PC-3 (cell line): ENCODE data around the gene SYCP2L. TPM values are rescaled to one million over a fixed set of nuclear protein-coding genes. Genes with fewer than 3 reads are reported as not detected.
"Not testable (repeated sequence)": the region's sequence is repeated elsewhere in the genome, so short reads cannot be mapped to it uniquely, and the experiment has no call there.

Source experiments
- ATAC-seq: fragments of 200-7000 bp; cut with Tn5 transposase; 2 replicates; pipeline ENCODE4 v1.9.1; 2020; ENCODE audit warnings: mild to moderate bottlenecking, moderate library complexity
- BruUV-seq: library from RNA; stranded (reverse); fragments of 400-500 nt; replicated peaks from 2 replicates; lab custom pipeline; 2021; lab: Mats Ljungman, UMichigan
- CTCF ChIA-PET: fragments of 300-600 bp; sonication (Branson Sonifier 250); formaldehyde crosslinking; loops from one replicate; lab custom pipeline; 2022; ENCODE audit warnings: antibody characterized with exemption; lab: Charles Lee
- POLR2A ChIA-PET: fragments of 300-600 bp; sonication (Branson Sonifier 250); formaldehyde crosslinking; loops from one replicate; lab custom pipeline; 2022; ENCODE audit warnings: antibody characterized with exemption; ENCODE audit not compliant: unreplicated experiment; lab: Charles Lee
- DNase-seq: peaks from one replicate; pipeline ENCODE4 v3.0.0-alpha.2; 2015
- H2AFZ ChIP-seq: fragments of 300-600 bp; sonication (generic); 2 replicates; pipeline ENCODE4 v1.6.0; 2016; ENCODE audit warnings: antibody characterized with exemption, low read length
- H3F3A ChIP-seq: fragments of 300-600 bp; sonication (generic); one replicate; pipeline ENCODE4 v1.6.0; 2017; ENCODE audit warnings: antibody characterized with exemption, low read length, control low read depth, mild to moderate bottlenecking; ENCODE audit not compliant: unreplicated experiment
- H3K27ac ChIP-seq: fragments of 300-600 bp; sonication (generic); 2 replicates; pipeline ENCODE4 v1.5.1; 2016; ENCODE audit warnings: mild to moderate bottlenecking, low read length
- H3K27me3 ChIP-seq: fragments of 300-600 bp; sonication (generic); 2 replicates; pipeline ENCODE4 v1.6.1; 2016; ENCODE audit warnings: low read length, mixed read lengths
- H3K36me3 ChIP-seq: fragments of 300-600 bp; sonication (generic); 2 replicates; pipeline ENCODE4 v1.6.1; 2016; ENCODE audit warnings: low read depth, mixed run types, low read length, mixed read lengths
- H3K4me1 ChIP-seq: fragments of 300-600 bp; sonication (generic); 2 replicates; pipeline ENCODE4 v1.5.1; 2016; ENCODE audit warnings: low read length; ENCODE audit not compliant: insufficient read depth
- H3K4me2 ChIP-seq: fragments of 300-600 bp; sonication (generic); 2 replicates; pipeline ENCODE4 v1.6.0; 2016; ENCODE audit warnings: low read length
- H3K4me3 ChIP-seq: fragments of 300-600 bp; sonication (generic); 2 replicates; pipeline ENCODE4 v1.5.1; 2016; ENCODE audit warnings: mild to moderate bottlenecking, low read length, mixed read lengths
- H3K79me2 ChIP-seq: fragments of 300-600 bp; sonication (generic); 2 replicates; pipeline ENCODE4 v1.6.1; 2017; ENCODE audit warnings: low read length, mixed read lengths
- H3K9ac ChIP-seq: fragments of 300-600 bp; sonication (generic); 2 replicates; pipeline ENCODE4 v1.6.0; 2016; ENCODE audit warnings: mild to moderate bottlenecking, low read length
- H3K9me2 ChIP-seq: fragments of 300-600 bp; sonication (generic); replicated peaks from 2 replicates; pipeline ENCODE4 v1.6.1; 2016; ENCODE audit warnings: mixed run types, low read length, mixed read lengths
- H3K9me3 ChIP-seq: fragments of 300-600 bp; sonication (generic); 2 replicates; pipeline ENCODE4 v1.6.1; 2016; ENCODE audit warnings: low read length, mixed read lengths
- H4K20me1 ChIP-seq: fragments of 300-600 bp; sonication (generic); 2 replicates; pipeline ENCODE4 v1.6.1; 2016; ENCODE audit warnings: low read length, mixed read lengths
- CTCF ChIP-seq: fragments of 300-600 bp; sonication (generic); conservative IDR thresholded peaks from 2 replicates; pipeline ENCODE4 v1.5.1; 2017; ENCODE audit warnings: antibody characterized with exemption, low read depth, mild to moderate bottlenecking, low read length
- EZH2 ChIP-seq: fragments of 300-600 bp; sonication (generic); IDR thresholded peaks from one replicate; pipeline ENCODE4 v1.6.1; 2017; ENCODE audit warnings: antibody characterized with exemption, mild to moderate bottlenecking, low read length; ENCODE audit not compliant: unreplicated experiment
- EZH2phosphoT487 ChIP-seq: fragments of 300-600 bp; sonication (generic); IDR thresholded peaks from 2 replicates; pipeline ENCODE4 v1.6.1; 2018; ENCODE audit warnings: mild to moderate bottlenecking, antibody characterized with exemption, low read length, borderline replicate concordance
- intact Hi-C: fragments of 100-400 bp; cut with micrococcal nuclease; formaldehyde crosslinking; loops from 2 replicates; pipeline ENCODE4 v1.9.0; 2023
- total RNA-seq: library from RNA; depleted of rRNA; stranded (reverse); fragments of >200 nt; gene quantifications from 2 replicates; pipeline ENCODE4 v1.2.3, GENCODE V29; 2014

Gene SYCP2L
- total RNA-seq, 1 experiment from 2014 or later, result 0.07 TPM

- Histone ChIP-seq H3K9me2 (no peaks in the 10 kb centered on the region), H3F3A (no peaks in the 10 kb centered on the region), H3K27ac (no peak overlapping the region), H3K9ac (no peak overlapping the region), H3K79me2 (no peaks in the 10 kb centered on the region), H3K27me3 (no peaks in the 10 kb centered on the region), H4K20me1 (no peaks in the 10 kb centered on the region), H3K4me3 (no peak overlapping the region), H3K4me2 (no peak overlapping the region), H3K9me3 (no peaks in the 10 kb centered on the region), H2AFZ (no peak overlapping the region), H3K36me3 (no peaks in the 10 kb centered on the region), H3K4me1 (peaks cover 19% of the 10 kb centered on the region)
- ATAC-seq (no peak), DNase-seq (no peak)
- ChIA-PET CTCF (no interaction called here), POLR2A (no interaction called here)
- intact Hi-C loops, result no loop called here
- TF ChIP-seq EZH2phosphoT487 (no peak), EZH2 (no peak), CTCF (no peak)
- BruUV-seq, result no TSS peak
These were observed 9.8 kb upstream of the SYCP2L start for GRCh38 chr6:10877012-10877411.

GRCh38 chr6:10877871-10878270, 9.0 kb upstream of the SYCP2L start:
- POLR2A ChIA-PET, result no interaction called here
- Histone ChIP-seq H3K36me3 (no peaks in the 10 kb centered on the region), H3F3A (no peaks in the 10 kb centered on the region), H3K27ac (no peak overlapping the region), H3K4me3 (no peak overlapping the region), H3K79me2 (no peaks in the 10 kb centered on the region), H2AFZ (no peak overlapping the region), H3K27me3 (no peaks in the 10 kb centered on the region), H4K20me1 (no peaks in the 10 kb centered on the region), H3K4me1 (peaks cover 17% of the 10 kb centered on the region), H3K9me2 (no peaks in the 10 kb centered on the region), H3K4me2 (no peak overlapping the region), H3K9ac (no peak overlapping the region), H3K9me3 (no peaks in the 10 kb centered on the region)
- intact Hi-C loops, result no loop called here
- DNase-seq (no peak), ATAC-seq (no peak)
- CTCF ChIA-PET, result no interaction called here
- TF ChIP-seq EZH2 (no peak), EZH2phosphoT487 (no peak), CTCF (no peak)
- no TSS peak for BruUV-seq

GRCh38 chr6:10880366-10880765, 6.5 kb upstream of the SYCP2L start:
- no peak overlapping the region for H3K9ac ChIP-seq
- H3F3A ChIP-seq, result no peaks in the 10 kb centered on the region
- H3K27me3 ChIP-seq, result peaks cover 9% of the 10 kb centered on the region; the same call in 1 of the 2 replicates
- DNase-seq (peak; percentile 9), ATAC-seq (no peak)
- H3K79me2 ChIP-seq, result no peaks in the 10 kb centered on the region
- no peak overlapping the region for H2AFZ ChIP-seq
- H3K4me3 ChIP-seq, result no peak overlapping the region
- TF ChIP-seq EZH2 (no peak), EZH2phosphoT487 (no peak), CTCF (no peak)
- no TSS peak for BruUV-seq
- H3K9me2 ChIP-seq, result no peaks in the 10 kb centered on the region
- no peaks in the 10 kb centered on the region for H3K9me3 ChIP-seq
- no peaks in the 10 kb centered on the region for H3K4me1 ChIP-seq
- CTCF ChIA-PET, result no interaction called here
- POLR2A ChIA-PET, result no interaction called here
- intact Hi-C loops, result no loop called here
- no peak overlapping the region for H3K27ac ChIP-seq
- no peak overlapping the region for H3K4me2 ChIP-seq
- no peaks in the 10 kb centered on the region for H3K36me3 ChIP-seq
- no peaks in the 10 kb centered on the region for H4K20me1 ChIP-seq

GRCh38 chr6:10882253-10882630, 4.6 kb upstream of the SYCP2L start:
- H3K9me2 ChIP-seq, H3K9me3 ChIP-seq, ATAC-seq, H3K79me2 ChIP-seq, DNase-seq, BruUV-seq, H3K4me3 ChIP-seq, CTCF ChIA-PET, H3K9ac ChIP-seq, POLR2A ChIA-PET, H3K4me2 ChIP-seq, intact Hi-C loops, H3F3A ChIP-seq, H2AFZ ChIP-seq, H4K20me1 ChIP-seq, H3K27ac ChIP-seq, H3K36me3 ChIP-seq, H3K27me3 ChIP-seq, H3K4me1 ChIP-seq: not testable (repeated sequence)
